GM19023 (cell line): Measurements from ENCODE around the gene STIM2.
"Not testable (repeated sequence)": the region's sequence is repeated elsewhere in the genome, so short reads cannot be mapped to it uniquely, and the experiment has no call there.

Experiments
- ATAC-seq: cut with Tn5 transposase; IDR thresholded peaks from one replicate; pipeline ENCODE4 v1.9.1; 2021; ENCODE audit warnings: mild to moderate bottlenecking, moderate library complexity; ENCODE audit not compliant: unreplicated experiment

The STIM2 gene

GRCh38 chr4:26947318-26947717 lies 86.7 kb downstream of the STIM2 start:
- ATAC-seq, result no peak

DNA sequence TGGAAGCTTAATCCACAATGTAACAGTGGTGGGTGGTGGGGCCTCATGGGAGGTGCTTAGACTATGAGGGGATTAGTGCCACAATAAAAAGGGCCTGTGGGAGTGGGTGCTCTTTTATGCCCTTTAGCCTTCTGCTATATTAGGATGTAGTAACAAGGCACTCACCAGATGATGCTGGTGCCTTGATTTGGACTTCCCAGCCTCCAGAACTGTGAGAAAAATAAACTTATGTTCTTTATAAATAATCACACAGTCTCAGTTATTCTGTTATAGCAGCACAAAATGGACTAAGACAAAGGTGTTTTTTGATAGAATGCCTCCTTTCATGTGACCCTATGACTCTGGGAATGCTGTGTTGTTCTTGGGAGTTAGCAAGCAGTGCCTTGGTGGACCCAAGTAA lies 89.8 kb downstream of the STIM2 start:
- ATAC-seq, result no peak

DNA sequence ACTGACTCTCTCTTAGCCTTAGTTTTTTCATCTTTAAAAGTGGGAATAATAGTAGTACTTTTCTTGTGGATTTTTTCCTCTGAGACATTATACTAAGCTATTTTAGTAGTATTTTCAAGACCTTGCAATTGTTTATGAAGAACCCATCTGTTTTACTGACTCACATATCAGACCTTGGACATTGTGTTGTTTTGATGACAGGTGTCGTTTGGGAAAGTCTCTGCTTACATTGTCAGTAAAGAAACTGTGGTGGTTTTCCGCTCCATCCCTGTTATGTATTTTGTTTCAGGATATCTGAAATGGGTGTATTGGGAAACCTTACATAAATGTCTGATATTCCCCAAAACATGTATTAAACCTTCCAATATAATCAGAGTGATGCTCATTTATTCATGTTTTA lies 92.2 kb downstream of the STIM2 start:
- ATAC-seq, result no peak

DNA sequence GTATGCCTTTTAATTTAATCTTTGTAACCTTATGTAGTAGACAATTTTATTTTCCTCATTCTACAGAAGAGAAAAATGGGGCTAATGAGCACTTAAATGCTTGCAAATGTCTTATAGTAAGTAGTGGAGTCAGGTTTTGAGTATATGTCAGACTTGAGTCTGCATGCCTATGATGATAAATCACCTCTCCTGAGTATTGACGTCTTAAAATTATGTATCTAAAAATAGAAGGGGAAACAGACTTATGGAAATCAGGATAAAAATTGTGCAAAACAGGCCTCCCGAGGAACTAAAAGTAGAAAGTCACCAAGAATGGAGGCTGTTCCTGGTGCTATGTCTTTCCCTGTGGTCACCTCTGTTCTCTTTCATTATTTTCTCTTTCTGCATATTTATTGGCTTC lies 92.7 kb downstream of the STIM2 start:
- ATAC-seq, result no peak

- ATAC-seq, result no peak
Measured at GRCh38 chr4:26953770-26954423, 93.3 kb downstream of the STIM2 start.

- no peak for ATAC-seq
Measured at GRCh38 chr4:26955241-26955640, 94.6 kb downstream of the STIM2 start.

- ATAC-seq, result no peak
Measured at GRCh38 chr4:26958925-26959653, 98.4 kb downstream of the STIM2 start.

DNA sequence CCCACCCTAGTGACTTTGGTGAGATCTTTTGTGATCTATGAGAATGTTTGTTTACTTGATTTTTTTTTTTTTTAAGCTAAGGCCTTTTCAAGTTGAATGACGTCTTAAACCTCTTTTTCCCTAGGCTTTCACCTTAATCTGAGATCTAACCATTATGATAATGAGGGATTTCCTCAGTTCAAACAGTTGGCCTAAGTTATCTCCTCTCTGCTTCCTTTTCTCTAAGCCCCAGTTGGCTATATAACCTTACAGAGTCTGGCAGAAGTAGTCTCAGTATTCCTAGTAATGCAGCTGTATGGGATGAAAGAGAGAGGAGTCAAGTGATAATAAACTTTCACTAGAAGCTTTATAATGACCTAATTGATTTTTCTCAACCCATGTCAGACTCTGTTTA lies 99.0 kb downstream of the STIM2 start:
- no peak for ATAC-seq

GRCh38 chr4:26962720-26963119 lies 102.1 kb downstream of the STIM2 start:
- no peak for ATAC-seq

GRCh38 chr4:26964512-26964911 lies 103.9 kb downstream of the STIM2 start:
- peak; percentile 20 for ATAC-seq

GRCh38 chr4:26964994-26965393 lies 104.4 kb downstream of the STIM2 start:
- peak; percentile 71 for ATAC-seq

DNA sequence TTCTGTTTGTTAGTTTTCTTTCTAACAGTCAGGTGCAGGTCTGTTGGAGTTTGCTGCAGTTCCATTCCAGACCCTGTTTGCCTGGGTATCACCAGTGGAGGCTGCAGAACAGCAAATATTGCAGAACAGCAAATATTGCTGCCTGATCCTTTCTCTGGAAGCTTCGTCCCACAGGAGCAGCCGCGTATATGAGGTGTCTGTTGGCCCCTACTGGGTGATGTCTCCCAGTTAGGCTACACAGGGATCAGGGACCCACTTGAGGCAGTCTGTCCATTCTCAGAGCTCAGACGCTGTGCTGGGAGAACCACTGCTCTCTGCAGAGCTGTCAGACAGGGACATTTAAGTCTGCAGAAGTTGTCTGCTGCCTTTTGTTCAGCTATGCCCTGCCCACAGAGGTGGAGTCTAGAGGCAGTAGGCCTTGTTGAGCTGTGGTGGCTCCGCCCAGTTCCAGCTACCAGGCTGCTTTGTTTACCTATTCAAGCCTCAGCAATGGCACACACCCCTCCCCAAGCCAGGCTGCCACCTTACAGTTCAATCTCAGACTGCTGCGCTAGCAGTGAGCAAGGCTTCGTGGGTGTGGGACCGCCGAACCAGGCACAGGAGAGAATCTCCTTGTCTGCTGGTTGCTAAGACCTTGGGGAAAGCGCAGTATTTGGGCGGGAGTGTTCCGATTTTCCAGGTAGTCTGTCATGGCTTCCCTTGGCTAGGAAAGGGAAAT lies 115.0 kb downstream of the STIM2 start:
- not testable (repeated sequence) for ATAC-seq

DNA sequence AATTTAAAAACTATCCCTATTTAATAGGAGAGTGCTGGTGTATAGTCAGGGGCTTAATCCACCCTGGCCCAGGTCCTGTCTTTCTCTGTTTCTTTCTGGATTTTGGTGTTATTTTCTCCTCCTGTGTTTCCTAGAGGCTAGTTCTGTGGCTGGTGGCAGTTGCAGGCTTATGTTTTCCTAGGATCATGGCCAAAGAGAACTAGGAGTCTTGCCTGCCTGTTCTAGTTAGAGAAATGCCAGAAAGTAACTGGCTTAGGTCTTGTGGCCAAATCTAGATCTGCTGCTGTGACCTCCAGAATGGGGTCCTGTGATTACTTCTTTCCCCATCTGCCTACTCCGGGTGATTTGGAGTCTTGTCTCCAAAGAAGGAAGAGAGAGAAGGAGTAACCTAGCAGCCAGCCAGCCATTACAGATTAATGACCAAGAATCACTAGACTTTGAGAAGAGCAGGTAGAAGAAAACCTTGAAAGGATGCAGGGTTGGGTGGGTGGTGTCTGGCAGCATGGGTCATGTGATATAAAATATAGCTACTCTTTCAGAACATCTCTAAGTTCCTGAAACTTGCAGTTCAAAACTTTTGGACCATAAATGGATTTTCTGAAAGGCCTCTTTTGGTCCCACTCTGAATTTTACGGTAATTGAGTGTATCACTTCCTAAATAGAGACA lies 117.9 kb downstream of the STIM2 start:
- ATAC-seq, result no peak

GRCh38 chr4:26984896-26985295 lies 124.3 kb downstream of the STIM2 start:
- no peak for ATAC-seq

DNA sequence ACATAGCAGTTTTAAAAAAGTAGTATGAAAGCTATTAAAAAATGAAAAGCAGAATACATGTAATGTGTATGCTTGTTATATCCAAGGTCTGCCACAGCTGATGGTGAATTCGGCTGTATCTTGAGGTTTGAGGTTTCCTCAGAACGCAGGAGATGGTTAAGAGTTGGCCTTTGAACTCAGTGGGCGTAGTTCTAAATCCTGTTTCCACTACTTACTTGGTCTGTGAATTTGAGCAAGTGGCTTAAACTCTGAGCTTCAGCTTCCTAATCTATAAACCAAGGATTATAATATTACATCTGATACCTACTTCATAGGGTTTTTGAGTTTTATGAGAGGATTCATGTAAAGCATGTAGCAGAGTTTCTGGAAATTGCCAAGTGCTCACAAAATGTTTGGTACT lies 125.2 kb downstream of the STIM2 start:
- peak; percentile 96 for ATAC-seq

DNA sequence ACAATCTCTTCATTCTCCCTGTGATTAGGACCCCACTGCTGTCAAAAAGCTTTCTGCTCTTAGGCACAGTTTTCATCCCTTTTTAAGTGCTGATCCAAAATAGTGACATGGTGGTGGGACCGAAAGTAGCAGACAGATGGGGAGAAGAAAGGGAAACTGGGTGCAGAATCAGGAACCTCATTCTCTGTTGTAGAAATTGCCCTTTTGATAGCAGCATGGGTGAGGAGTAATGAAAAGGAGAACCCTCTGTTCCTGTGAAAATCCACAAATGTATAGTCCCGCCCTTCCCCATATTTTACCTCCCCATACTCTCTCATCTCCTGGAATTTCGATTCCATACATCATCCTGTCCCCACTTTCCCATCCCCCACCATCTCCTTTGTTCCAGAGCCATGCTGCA lies 126.5 kb downstream of the STIM2 start:
- no peak for ATAC-seq

DNA sequence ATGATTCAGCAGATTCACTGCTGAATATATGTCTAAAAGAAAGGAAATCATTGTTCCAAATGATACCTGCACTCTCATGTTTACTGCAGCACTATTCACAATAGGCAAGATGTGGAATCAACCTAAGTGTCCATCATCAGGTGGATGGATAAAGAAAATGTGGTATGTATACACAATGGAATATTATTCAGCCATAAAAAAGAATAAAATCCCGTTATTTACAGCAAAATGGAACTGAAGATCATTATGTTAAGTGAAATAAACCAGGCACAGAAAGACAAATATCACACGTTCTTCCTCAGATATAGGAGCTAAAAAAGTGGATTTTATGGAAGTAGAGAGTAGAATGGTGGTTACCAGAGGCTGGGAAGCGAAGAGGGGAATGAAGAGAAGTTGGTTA lies 130.4 kb downstream of the STIM2 start:
- no peak for ATAC-seq

GRCh38 chr4:26992657-26993361 lies 132.2 kb downstream of the STIM2 start:
- peak; percentile 90 for ATAC-seq

DNA sequence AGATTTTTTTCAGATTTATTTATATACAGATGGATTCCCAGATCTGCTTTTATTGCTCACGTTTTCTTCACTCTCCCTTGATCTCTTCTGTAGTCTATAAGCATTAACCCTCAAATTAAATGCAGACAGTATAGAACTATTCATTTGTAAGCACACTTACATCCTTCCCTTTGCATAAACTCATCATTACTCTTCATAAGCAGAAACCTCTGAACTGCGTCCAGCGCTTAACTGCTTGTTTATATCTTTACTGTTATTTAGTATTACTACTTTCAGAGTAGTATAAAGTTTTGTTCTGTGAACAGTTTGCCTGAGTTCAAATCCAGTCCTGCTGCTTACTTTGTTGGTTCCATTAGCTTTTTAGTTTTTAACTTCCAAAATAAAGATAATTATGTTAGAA lies 132.9 kb downstream of the STIM2 start:
- no peak for ATAC-seq

DNA sequence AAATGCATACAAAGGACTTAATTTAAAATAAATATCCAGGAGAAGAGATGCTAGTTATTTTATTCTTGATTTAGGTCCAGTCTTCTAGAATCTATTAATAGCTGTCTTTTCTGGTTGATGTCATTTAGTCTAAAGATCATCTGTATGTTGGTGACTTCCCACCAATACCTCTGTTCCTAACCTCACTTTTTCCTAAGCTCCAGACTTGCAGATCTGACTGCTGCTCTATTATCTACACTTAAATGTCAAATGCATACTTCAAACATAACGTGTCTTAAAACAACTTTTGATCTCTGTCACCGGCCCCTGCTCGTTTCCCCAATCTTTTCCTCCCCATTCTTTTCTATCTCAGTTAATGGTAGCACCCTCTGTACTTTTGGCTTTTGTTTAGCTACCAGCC lies 133.3 kb downstream of the STIM2 start:
- ATAC-seq, result no peak

DNA sequence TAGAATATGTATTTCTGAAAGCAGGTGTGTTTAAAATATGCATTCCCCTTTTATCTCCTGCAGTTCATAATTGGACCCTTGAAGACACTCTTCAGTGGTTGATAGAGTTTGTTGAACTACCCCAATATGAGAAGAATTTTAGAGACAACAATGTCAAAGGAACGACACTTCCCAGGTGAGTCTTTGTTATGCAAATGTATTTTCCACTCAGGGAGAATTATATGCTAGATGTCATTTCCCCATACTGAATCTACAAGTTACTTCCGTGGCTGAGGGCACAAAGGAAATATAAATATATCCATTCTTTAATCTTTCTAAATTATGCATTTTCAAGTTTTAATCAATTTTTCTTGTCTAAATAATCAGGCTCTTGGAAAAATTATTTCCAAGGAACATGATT lies 134.7 kb downstream of the STIM2 start:
- no peak for ATAC-seq
